Activated naive CD4-positive, alpha-beta T cell (primary cell): ENCODE data around the gene ZNF317.
"Not testable (repeated sequence)": the region's sequence is repeated elsewhere in the genome, so short reads cannot be mapped to it uniquely, and the experiment has no call there.

ENCODE experiments used
- DNase-seq, 4 experiments: peaks; one replicate each; lab custom pipeline; 2025; lab: John Stamatoyannopoulos, UW

The ZNF317 gene

GRCh38 chr19:9175326-9175725 lies 35.1 kb downstream of the ZNF317 start:
- DNase-seq = no peak

GRCh38 chr19:9178901-9179300 lies 38.7 kb downstream of the ZNF317 start, which contains the start of gene OR7D2:
TSS of gene OR7D2 (plus strand) at chr19:9178979. CDS start at chr19:9185782, 6,803 bp downstream.
- no peak for DNase-seq

DNA sequence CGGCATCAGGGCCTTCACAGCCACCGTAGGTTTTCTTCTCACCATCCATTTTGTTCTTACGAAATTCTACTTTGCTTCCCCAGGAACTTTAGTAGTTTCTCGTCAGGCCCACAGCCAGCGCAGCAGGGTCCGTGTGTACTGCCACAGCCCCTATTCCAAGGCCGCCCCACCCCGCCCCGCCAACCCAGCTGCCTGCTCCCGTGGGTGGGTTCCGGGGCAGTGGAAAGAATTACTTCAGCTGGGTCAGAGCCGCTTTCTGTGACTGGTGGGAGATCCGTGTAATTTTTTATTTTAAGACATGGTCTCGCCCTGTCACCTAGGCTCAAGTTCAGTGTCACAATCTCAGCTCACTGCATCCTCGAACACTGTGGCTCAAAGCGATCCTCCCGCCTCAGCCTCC lies 42.8 kb downstream of the ZNF317 start:
- DNase-seq = no peak

DNA sequence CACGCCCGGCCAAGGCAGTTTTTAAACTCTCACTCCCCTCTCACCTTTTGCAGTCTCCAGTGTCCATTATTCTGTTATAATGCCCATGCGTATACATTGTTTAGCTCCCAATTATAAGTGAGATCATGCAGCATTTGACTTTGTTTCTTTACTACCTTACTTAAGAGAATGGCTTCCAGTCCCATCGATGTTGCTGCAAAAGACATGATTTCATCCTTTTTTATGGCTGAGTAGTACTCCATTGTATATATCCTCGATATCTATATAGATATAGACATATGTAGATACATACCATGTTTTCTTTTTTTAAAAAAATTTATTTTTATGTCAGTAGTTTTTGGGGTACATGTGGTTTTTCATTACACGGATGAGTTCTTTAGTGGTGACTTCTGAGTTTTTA lies 47.0 kb downstream of the ZNF317 start:
- DNase-seq = no peak

GRCh38 chr19:9189535-9189934 lies 49.3 kb downstream of the ZNF317 start:
- no peak for DNase-seq

GRCh38 chr19:9198044-9198443 lies 57.8 kb downstream of the ZNF317 start:
- DNase-seq = not testable (repeated sequence)

GRCh38 chr19:9205501-9206113 lies 65.4 kb downstream of the ZNF317 start:
- DNase-seq = peak; percentile 4 to 50 (median 16)
